G401.6 (cell line): ENCODE data around the gene URM1.
"Not testable (repeated sequence)": the region's sequence is repeated elsewhere in the genome, so short reads cannot be mapped to it uniquely, and the experiment has no call there.

ENCODE experiments used
- FAIRE-seq: peaks from 2 replicates; lab custom pipeline; 2012; peaks lifted over from hg19 to GRCh38; lab: Jason Lieb, UNC

The URM1 gene

DNA sequence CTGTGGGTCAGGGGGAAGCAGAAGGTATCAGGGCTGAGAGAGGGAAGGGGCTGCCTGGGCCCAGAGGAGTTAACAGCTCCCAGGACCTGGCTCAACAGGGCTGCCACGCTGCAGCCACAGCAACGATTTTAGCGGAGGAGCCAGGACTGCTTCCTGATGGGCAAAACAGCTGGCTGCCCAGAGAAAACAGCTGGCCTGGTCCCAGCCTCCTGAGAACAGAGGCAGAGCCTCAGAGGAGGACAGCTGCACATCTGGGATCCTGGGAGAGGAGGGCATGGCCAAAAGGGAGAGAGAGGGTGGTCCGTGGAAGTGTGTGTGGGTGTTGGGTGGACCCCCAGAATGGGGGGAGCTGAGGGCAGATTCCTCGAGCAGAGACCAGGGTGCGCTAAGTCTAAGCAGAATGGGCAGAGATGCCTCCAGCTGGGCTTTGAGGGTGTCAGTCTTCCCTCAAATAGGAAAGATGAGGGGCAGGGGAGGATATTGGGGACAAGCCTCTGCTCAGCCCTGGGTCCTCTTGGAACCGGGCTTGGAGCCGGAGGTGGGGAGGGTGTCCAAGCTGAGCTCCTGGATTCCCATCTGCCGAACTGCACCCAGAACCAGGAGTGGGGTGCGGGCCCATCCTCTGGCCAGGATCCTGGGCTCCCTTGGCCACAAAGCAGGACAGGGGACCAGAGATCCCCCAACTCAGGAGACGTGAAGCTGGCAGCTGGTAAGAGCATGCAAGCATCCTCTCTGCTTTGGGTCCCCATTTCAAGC is 40.4 kb downstream of the URM1 start:
- no peak for FAIRE-seq

GRCh38 chr9:128412120-128412790 is 41.1 kb downstream of the URM1 start:
- FAIRE-seq, result no peak

GRCh38 chr9:128413728-128414127 is 42.6 kb downstream of the URM1 start:
- not testable (repeated sequence) for FAIRE-seq

DNA sequence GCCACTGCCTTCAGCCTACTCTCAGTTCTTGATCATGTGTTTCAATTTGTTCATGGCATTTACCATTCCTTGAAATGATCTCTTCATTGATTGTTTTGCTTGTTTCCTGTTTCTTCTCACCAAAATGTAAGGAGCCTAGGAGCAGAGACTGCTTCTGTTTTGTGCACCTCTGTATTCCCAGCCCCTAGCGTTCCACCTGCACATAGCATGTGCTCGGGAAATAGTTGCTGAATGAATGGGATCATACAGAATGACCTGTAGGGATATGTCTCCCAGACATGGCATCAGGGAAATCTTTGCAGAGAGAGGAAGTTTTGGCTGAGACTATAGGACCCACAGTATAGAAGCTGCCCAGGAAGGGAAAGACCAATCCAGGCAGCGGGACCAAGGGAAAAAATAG is 43.3 kb downstream of the URM1 start:
- no peak for FAIRE-seq

- FAIRE-seq, result no peak
Measured at GRCh38 chr9:128415281-128415680, 44.1 kb downstream of the URM1 start.

DNA sequence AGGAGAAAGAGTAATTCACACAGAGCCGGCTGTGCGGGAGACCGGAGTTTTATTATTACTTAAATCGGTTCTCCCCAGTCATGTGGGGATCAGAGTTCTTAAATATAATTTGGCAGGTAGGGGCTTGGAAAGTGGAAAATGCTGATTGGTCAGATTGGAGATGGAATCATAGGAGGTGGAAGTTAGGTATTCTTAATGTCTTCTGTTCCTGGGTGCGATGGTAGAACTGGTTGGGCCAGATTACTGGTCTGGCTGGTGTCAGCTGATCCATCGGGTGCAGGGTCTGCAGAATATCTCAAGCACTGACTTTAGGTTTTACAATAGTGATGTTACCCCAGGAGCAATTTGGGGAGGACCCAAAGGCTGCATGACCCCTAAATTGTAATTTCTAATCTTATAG is 44.8 kb downstream of the URM1 start:
- no peak for FAIRE-seq

GRCh38 chr9:128416432-128417019 is 45.4 kb downstream of the URM1 start:
- no peak for FAIRE-seq

- no peak for FAIRE-seq
Measured at GRCh38 chr9:128419061-128419925, 48.1 kb downstream of the URM1 start.

- no peak for FAIRE-seq
Measured at GRCh38 chr9:128420060-128420650, 49.0 kb downstream of the URM1 start.

GRCh38 chr9:128420651-128421481 is 49.7 kb downstream of the URM1 start, which contains the start of gene CERCAM:
TSS of gene CERCAM (plus strand) at chr9:128420857. CDS start at chr9:128420878, 21 bp downstream.
- no peak for FAIRE-seq

DNA sequence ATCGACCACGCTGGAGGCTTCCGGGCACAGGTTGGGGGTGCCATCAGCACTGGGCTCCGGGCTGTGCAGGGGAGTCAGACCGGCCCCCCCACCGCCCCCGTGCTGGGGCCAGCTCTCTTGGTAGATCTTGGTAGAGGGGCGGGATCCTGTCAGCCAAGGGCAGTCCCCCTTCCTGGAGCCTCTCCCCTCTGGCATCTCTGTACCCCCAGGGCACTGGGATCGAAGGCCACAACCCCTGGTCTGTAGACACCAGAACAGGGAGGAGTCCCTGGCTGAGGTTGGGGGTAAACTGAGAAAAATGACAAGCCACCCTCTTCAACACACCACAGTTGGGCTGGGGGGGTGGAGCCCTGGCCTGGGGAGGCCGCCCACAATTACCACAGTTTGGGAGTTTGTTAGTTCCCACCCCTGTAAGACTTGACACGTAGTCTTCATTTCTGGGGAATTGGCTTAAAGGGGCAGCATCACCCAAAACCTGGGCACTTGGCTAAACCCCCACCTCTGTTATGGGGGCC is 50.4 kb downstream of the URM1 start:
- FAIRE-seq, result no peak

GRCh38 chr9:128422022-128422782 is 51.0 kb downstream of the URM1 start:
- not testable (repeated sequence) for FAIRE-seq

- no peak for FAIRE-seq
Measured at GRCh38 chr9:128422783-128423150, 51.6 kb downstream of the URM1 start.

DNA sequence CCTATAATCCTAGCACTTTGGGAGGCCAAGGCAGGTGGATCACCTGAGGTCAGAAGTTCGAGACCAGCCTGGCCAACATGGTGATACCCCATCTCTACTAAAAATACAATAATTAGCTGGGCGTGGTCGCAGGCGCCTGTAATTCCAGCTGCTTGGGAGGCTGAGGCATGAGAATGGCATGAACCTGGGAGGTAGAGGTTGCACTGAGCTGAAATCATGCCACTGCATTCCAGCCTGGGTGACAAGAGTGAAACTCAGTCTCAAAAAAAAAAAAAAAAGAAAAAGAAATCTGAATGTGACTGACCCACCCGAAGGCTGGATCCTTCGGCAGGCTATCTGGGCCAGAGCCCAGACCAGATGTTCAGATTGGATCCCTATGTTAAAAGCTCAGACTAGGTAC is 52.2 kb downstream of the URM1 start:
- not testable (repeated sequence) for FAIRE-seq

GRCh38 chr9:128424268-128424780 is 53.1 kb downstream of the URM1 start:
- no peak for FAIRE-seq

DNA sequence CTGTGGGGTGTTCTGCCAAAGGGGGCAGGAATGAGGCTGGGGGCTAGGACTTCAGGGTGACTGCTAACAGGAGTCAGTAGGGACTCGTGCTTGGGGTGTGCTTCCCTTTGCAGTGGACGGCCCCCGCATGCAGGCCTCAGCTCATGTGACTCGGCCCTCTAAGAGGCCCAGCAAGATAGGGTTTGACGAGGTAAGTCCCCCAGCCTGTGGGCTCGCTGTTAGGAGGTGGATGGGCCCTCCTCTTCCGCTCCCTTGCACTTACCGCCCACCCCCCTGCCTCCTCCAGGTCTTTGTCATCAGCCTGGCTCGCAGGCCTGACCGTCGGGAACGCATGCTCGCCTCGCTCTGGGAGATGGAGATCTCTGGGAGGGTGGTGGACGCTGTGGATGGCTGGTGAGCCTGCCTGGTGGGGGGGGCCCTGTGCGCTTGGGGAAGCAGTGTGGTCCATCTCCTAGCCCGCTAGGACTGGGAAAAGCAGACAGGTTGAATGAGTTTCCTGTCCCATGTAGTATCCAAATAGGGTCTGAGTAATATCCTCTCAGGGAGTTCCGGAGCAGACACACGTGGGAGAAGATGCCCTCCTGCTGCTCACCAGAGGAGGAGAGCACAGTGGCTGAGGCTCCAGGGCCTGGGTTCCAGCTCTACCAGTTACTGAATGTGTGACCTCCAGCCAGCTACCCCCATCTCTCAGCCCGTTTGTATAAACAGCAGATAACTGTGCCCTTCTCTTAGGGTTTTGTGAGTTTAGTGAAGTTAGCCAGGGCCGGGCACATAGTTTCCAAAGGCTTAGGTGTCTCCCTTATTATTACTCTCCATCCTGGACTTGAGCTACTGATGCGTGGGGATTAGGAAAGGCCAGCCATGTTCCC is 57.7 kb downstream of the URM1 start:
- FAIRE-seq, result no peak

DNA sequence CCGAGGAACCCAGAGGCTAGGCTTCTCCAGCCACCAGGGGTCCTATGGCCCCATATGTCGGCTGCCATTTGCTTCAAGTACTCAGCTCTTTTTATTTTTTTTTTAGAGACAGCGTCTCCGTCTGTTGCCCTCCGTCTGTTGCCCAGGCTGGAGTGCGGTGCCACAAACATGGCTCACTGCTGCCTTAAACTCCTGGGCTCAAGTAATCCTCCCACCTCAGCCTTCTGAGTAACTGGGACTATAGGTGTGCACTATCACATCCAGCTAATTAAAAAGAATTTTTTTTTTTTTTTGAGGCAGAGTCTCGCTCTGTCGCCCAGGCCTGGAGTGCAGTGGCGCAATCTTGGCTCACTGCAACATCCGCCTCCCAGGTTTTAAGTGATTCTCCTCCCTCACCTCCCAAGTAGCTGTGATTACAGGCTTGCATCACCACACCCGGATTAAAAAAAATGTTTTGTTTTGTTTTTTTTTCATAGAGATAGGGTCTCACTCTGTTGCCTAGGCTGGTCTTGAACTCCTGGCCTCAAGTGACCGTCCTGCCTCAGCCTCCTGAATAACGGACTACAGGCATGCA is 58.4 kb downstream of the URM1 start:
- FAIRE-seq, result no peak

GRCh38 chr9:128431207-128431606 is 60.0 kb downstream of the URM1 start:
- FAIRE-seq, result no peak

DNA sequence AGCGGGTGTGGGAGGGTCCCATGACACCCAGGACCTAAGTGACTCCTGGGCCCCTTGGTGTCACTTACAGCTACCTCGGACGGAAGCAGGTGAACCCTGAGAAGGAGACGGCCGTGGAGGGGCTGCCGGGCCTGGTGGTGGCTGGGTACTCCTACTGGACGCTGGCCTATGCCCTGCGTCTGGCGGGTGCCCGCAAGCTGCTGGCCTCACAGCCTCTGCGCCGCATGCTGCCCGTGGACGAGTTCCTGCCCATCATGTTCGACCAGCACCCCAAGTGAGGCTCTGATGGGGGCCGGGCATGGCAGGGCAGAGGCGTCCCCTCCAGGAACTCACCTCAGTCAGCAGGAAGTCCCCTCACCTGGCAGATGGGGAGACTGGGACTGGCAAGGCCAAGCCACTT is 63.2 kb downstream of the URM1 start:
- no peak for FAIRE-seq
